Measurements from ENCODE around the gene FBXO10. TPM values are rescaled to one million over a fixed set of nuclear protein-coding genes. Genes with fewer than 3 reads are reported as not detected.
"Not testable (repeated sequence)": the region's sequence is repeated elsewhere in the genome, so short reads cannot be mapped to it uniquely, and the experiment has no call there.

Gene FBXO10
- total RNA-seq, result 14.1 and 16.0 TPM in 2 replicates

- DNase-seq (ENCODE audit: extremely low read depth, low read depth, low spot score), result no peak
Measured at GRCh38 chr9:37575921-37576721, at the start of gene FBXO10. Gene FBXO10 (minus strand): TSS chr9:37576380. CDS start chr9:37541768, 34,612 bp downstream.

GRCh38 chr9:37625758-37626147 is 49.6 kb upstream of the FBXO10 start:
- DNase-seq (ENCODE audit: extremely low read depth, low read depth, low spot score), result no peak

- no peak for DNase-seq (ENCODE audit: extremely low read depth, low read depth, low spot score)
Measured at GRCh38 chr9:37625036-37625757, 49.0 kb upstream of the FBXO10 start.

GRCh38 chr9:37624073-37624472 is 47.9 kb upstream of the FBXO10 start:
- no peak for DNase-seq (ENCODE audit: extremely low read depth, low read depth, low spot score)

GRCh38 chr9:37623267-37623666 is 47.1 kb upstream of the FBXO10 start:
- no peak for DNase-seq (ENCODE audit: extremely low read depth, low read depth, low spot score)

- DNase-seq (ENCODE audit: extremely low read depth, low read depth, low spot score), result no peak
Measured at GRCh38 chr9:37622462-37622861, 46.3 kb upstream of the FBXO10 start.

GRCh38 chr9:37621273-37622121 is 45.3 kb upstream of the FBXO10 start:
- no peak for DNase-seq (ENCODE audit: extremely low read depth, low read depth, low spot score)

- no peak for DNase-seq (ENCODE audit: extremely low read depth, low read depth, low spot score)
Measured at GRCh38 chr9:37620396-37620795, 44.2 kb upstream of the FBXO10 start.

GRCh38 chr9:37619806-37620205 is 43.6 kb upstream of the FBXO10 start:
- DNase-seq (ENCODE audit: extremely low read depth, low read depth, low spot score), result no peak

- DNase-seq (ENCODE audit: extremely low read depth, low read depth, low spot score), result no peak
Measured at GRCh38 chr9:37618817-37619216, 42.6 kb upstream of the FBXO10 start.

- DNase-seq (ENCODE audit: extremely low read depth, low read depth, low spot score), result no peak
Measured at GRCh38 chr9:37617832-37618231, 41.7 kb upstream of the FBXO10 start.

GRCh38 chr9:37617161-37617560 is 41.0 kb upstream of the FBXO10 start:
- DNase-seq (ENCODE audit: extremely low read depth, low read depth, low spot score), result no peak

- DNase-seq (ENCODE audit: extremely low read depth, low read depth, low spot score), result no peak
Measured at GRCh38 chr9:37611961-37612360, 35.8 kb upstream of the FBXO10 start.

- DNase-seq (ENCODE audit: extremely low read depth, low read depth, low spot score), result no peak
Measured at GRCh38 chr9:37611014-37611413, 34.8 kb upstream of the FBXO10 start.

GRCh38 chr9:37609735-37610397 is 33.7 kb upstream of the FBXO10 start:
- DNase-seq (ENCODE audit: extremely low read depth, low read depth, low spot score), result no peak

GRCh38 chr9:37608250-37608649 is 32.1 kb upstream of the FBXO10 start:
- no peak for DNase-seq (ENCODE audit: extremely low read depth, low read depth, low spot score)

- DNase-seq (ENCODE audit: extremely low read depth, low read depth, low spot score), result no peak
Measured at GRCh38 chr9:37604296-37604695, 28.1 kb upstream of the FBXO10 start.

GRCh38 chr9:37602817-37603216 is 26.6 kb upstream of the FBXO10 start:
- no peak for DNase-seq (ENCODE audit: extremely low read depth, low read depth, low spot score)

- not testable (repeated sequence) for DNase-seq (ENCODE audit: extremely low read depth, low read depth, low spot score)
Measured at GRCh38 chr9:37602061-37602460, 25.9 kb upstream of the FBXO10 start.

- no peak for DNase-seq (ENCODE audit: extremely low read depth, low read depth, low spot score)
Measured at GRCh38 chr9:37596504-37596903, 20.3 kb upstream of the FBXO10 start.

Data from glomerular endothelial cell (primary cell).